ENCODE measurements around the gene ELP1.

DNA sequence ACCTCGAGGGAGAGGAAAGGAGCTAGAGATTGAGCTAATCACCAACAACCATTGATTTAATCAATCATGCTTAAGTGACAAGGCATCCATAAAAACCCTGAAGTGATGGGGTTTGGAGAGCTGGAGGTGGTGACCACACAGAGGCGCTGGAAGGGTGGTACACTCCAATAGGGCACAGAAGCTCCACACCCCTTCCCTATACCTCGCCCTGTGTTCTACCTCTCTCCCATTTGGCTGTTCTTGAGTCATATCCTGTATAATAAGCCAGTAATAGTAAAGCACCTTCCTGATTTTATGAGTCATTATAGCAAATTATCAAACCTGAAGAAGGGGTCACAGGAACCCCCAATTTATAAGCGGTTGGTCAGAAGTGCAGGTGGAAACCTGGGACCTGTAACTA lies 96.4 kb downstream of the ELP1 start:
- TF ChIP-seq, protein P1, sequence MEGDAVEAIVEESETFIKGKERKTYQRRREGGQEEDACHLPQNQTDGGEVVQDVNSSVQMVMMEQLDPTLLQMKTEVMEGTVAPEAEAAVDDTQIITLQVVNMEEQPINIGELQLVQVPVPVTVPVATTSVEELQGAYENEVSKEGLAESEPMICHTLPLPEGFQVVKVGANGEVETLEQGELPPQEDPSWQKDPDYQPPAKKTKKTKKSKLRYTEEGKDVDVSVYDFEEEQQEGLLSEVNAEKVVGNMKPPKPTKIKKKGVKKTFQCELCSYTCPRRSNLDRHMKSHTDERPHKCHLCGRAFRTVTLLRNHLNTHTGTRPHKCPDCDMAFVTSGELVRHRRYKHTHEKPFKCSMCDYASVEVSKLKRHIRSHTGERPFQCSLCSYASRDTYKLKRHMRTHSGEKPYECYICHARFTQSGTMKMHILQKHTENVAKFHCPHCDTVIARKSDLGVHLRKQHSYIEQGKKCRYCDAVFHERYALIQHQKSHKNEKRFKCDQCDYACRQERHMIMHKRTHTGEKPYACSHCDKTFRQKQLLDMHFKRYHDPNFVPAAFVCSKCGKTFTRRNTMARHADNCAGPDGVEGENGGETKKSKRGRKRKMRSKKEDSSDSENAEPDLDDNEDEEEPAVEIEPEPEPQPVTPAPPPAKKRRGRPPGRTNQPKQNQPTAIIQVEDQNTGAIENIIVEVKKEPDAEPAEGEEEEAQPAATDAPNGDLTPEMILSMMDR (IDR thresholded peaks at IDR 0.05), result no peak
- no peak for TF ChIP-seq POLR2A (IDR thresholded peaks at IDR 0.05)

All from testis (tissue), 2 donors.